IMR-90 (cell line): ENCODE data around the gene RASGRF2. TPM values are rescaled to one million over a fixed set of nuclear protein-coding genes. Genes with fewer than 3 reads are reported as not detected.
A peak's percentile ranks its signal among the peaks of the same experiment; 100 is the strongest.
"Not testable (repeated sequence)": the region's sequence is repeated elsewhere in the genome, so short reads cannot be mapped to it uniquely, and the experiment has no call there.

ENCODE experiments used
- ATAC-seq: fragments of 200-7000 bp; cut with Tn5 transposase; 2 replicates; pipeline ENCODE4 v1.9.1; 2020; ENCODE audit warnings: low read depth, mild to moderate bottlenecking, moderate library complexity
- BruUV-seq: library from RNA; stranded (reverse); fragments of 400-500 nt; replicated peaks from 2 replicates; lab custom pipeline; 2021; lab: Mats Ljungman, UMichigan
- CTCF ChIA-PET: fragments of 300-600 bp; formaldehyde crosslinking; extraction: SDS; loops from one replicate; lab custom pipeline; 2021; ENCODE audit warnings: antibody characterized with exemption; lab: Yijun Ruan, JAX
- POLR2A ChIA-PET: fragments of 300-600 bp; sonication (Branson Sonifier 250); formaldehyde crosslinking; loops from one replicate; lab custom pipeline; 2022; ENCODE audit warnings: antibody characterized with exemption; ENCODE audit not compliant: unreplicated experiment; lab: Charles Lee
- DNase-seq: peaks from one replicate; pipeline ENCODE4 v3.0.0; 2013
- H2AFZ ChIP-seq: replicated peaks from 2 replicates; pipeline ENCODE3; 2013; ENCODE audit warnings: low read length, mild to moderate bottlenecking; ENCODE audit not compliant: poor library complexity
- H2AK5ac ChIP-seq: 2 replicates; pipeline ENCODE4 v1.6.1; 2013; ENCODE audit warnings: low read depth, low read length, inconsistent platforms
- H2AK9ac ChIP-seq: replicated peaks from 2 replicates; pipeline ENCODE3; 2013; ENCODE audit warnings: mild to moderate bottlenecking, low read depth, low read length, moderate library complexity; ENCODE audit not compliant: poor library complexity
- H2BK120ac ChIP-seq: 2 replicates; pipeline ENCODE4 v1.6.1; 2013; ENCODE audit warnings: low read depth, low read length, inconsistent platforms
- H2BK15ac ChIP-seq: 3 replicates; pipeline ENCODE4 v1.6.1; 2013; ENCODE audit warnings: low read depth, low read length, inconsistent platforms
- H2BK20ac ChIP-seq: 2 replicates; pipeline ENCODE4 v1.6.1; 2013; ENCODE audit warnings: low read depth, mild to moderate bottlenecking, inconsistent platforms, low read length, moderate library complexity
- H2BK5ac ChIP-seq: 2 replicates; pipeline ENCODE4 v1.6.1; 2013; ENCODE audit warnings: mild to moderate bottlenecking, low read depth, low read length, inconsistent platforms; ENCODE audit not compliant: poor library complexity, severe bottlenecking
- H3K14ac ChIP-seq: replicated peaks from 2 replicates; pipeline ENCODE4 v1.6.1; 2013; ENCODE audit warnings: low read depth, low read length, inconsistent platforms
- H3K18ac ChIP-seq: 2 replicates; pipeline ENCODE4 v1.6.1; 2013; ENCODE audit warnings: low read depth, low read length, control low read depth
- H3K23ac ChIP-seq: 2 replicates; pipeline ENCODE4 v1.6.1; 2013; ENCODE audit warnings: low read depth, low read length, inconsistent platforms
- H3K27ac ChIP-seq: 2 replicates; pipeline ENCODE4 v1.5.1; 2013; ENCODE audit warnings: mild to moderate bottlenecking, control low read depth, low read length; ENCODE audit not compliant: insufficient read depth
- H3K27me3 ChIP-seq: 2 replicates; pipeline ENCODE4 v1.6.1; 2013; ENCODE audit warnings: low read length; ENCODE audit not compliant: control insufficient read depth, insufficient read depth
- H3K36me3 ChIP-seq: 2 replicates; pipeline ENCODE4 v1.6.1; 2013; ENCODE audit warnings: low read length, mixed read lengths; ENCODE audit not compliant: control insufficient read depth, insufficient read depth
- H3K4ac ChIP-seq: 2 replicates; pipeline ENCODE4 v1.6.1; 2013; ENCODE audit warnings: low read depth, low read length, inconsistent platforms
- H3K4me1 ChIP-seq: 2 replicates; pipeline ENCODE4 v1.6.1; 2013; ENCODE audit warnings: low read length, mixed read lengths; ENCODE audit not compliant: control insufficient read depth, insufficient read depth
- H3K4me2 ChIP-seq: 2 replicates; pipeline ENCODE4 v1.6.1; 2013; ENCODE audit warnings: low read depth, mild to moderate bottlenecking, control low read depth, low read length, moderate library complexity
- H3K4me3 ChIP-seq: 2 replicates; pipeline ENCODE4 v1.5.1; 2013; ENCODE audit warnings: low read depth, mild to moderate bottlenecking, control low read depth, low read length, moderate library complexity; ENCODE audit not compliant: insufficient read depth
- H3K56ac ChIP-seq: 2 replicates; pipeline ENCODE4 v1.6.1; 2013; ENCODE audit warnings: low read length, inconsistent platforms; ENCODE audit not compliant: insufficient read depth; ENCODE audit errors: extremely low read depth
- H3K79me1 ChIP-seq, 2 experiments: 2 replicates each; pipeline ENCODE4 v1.6.1; 2013; ENCODE audit warnings: low read length in 2 of 2, inconsistent platforms in 1 of 2, low read depth in 1 of 2
- H3K9ac ChIP-seq: 2 replicates; pipeline ENCODE4 v1.6.1; 2013; ENCODE audit warnings: low read depth, low read length, control low read depth
- H3K9me1 ChIP-seq: 2 replicates; pipeline ENCODE4 v1.6.1; 2013; ENCODE audit warnings: low read length, inconsistent platforms; ENCODE audit not compliant: insufficient read depth
- H3K9me3 ChIP-seq: 2 replicates; pipeline ENCODE4 v1.6.1; 2013; ENCODE audit warnings: low read length; ENCODE audit not compliant: control insufficient read depth, insufficient read depth
- H4K20me1 ChIP-seq: 2 replicates; pipeline ENCODE4 v1.6.1; 2013; ENCODE audit warnings: low read length, inconsistent platforms; ENCODE audit not compliant: insufficient read depth
- H4K5ac ChIP-seq: 2 replicates; pipeline ENCODE4 v1.6.1; 2013; ENCODE audit warnings: mild to moderate bottlenecking, low read depth, low read length, control low read depth
- H4K8ac ChIP-seq, 2 experiments: 2 replicates each; pipeline ENCODE4 v1.6.1; 2013; ENCODE audit warnings: low read depth in 2 of 2, low read length in 2 of 2, control low read depth in 1 of 2, inconsistent platforms in 1 of 2
- H4K91ac ChIP-seq: 2 replicates; pipeline ENCODE4 v1.6.1; 2013; ENCODE audit warnings: low read depth, low read length, inconsistent platforms; ENCODE audit not compliant: insufficient read depth
- CEBPB ChIP-seq: IDR thresholded peaks from 2 replicates; pipeline ENCODE4 v1.6.1; 2012; ENCODE audit warnings: low read depth, low read length, improper control_type of control experiment
- WGBS, 2 experiments: methylation state at CpG; one replicate each; pipeline versions ENCODE4 v1.1.5 to v1.1.7; 2013; ENCODE audit warnings: missing lambda C conversion rate in 2 of 2; ENCODE audit not compliant: insufficient read length in 1 of 2; ENCODE audit errors: extremely low coverage in 2 of 2; 5-methylcytosine and 5-hydroxymethylcytosine counted together
- dilution Hi-C: fragments of 300-500 bp; cut with HindIII; formaldehyde crosslinking; loops from one replicate; pipeline ENCODE4 v1.14.3; 2018; ENCODE audit warnings: low sequenced_read_pairs; ENCODE audit not compliant: unreplicated experiment
- in situ Hi-C: fragments of 300-500 bp; cut with MboI; formaldehyde crosslinking; loops from 3 replicates; pipeline ENCODE4 v1.14.3; 2019; ENCODE audit warnings: low sequenced_read_pairs, inconsistent platforms, mixed read lengths
- intact Hi-C: fragments of 100-400 bp; cut with micrococcal nuclease; formaldehyde crosslinking; loops from 2 replicates; pipeline ENCODE4 v1.10.0; 2022
- polyA plus RNA-seq, 3 experiments: library from polyadenylated mRNA; depleted of rRNA; stranded (reverse); fragments of >200 nt; gene quantifications; 2 replicates each; pipeline ENCODE4 v1.2.3, GENCODE V29; 2012; ENCODE audit warnings: low replicate concordance in 1 of 3
- total RNA-seq: library from RNA; depleted of rRNA; stranded (reverse); fragments of >200 nt; gene quantifications from 2 replicates; pipeline ENCODE4 v1.2.3, GENCODE V29; 2012

Gene RASGRF2
- total and polyA plus RNA-seq, 2 of the 4 experiments (the other 2 are of a cell fraction): 2.9 to 5.0 TPM

- H3K56ac ChIP-seq, H3K18ac ChIP-seq, H2AK9ac ChIP-seq, H3K9ac ChIP-seq, H2BK120ac ChIP-seq, H3K27ac ChIP-seq, H3K4me3 ChIP-seq, in situ Hi-C loops, H3K36me3 ChIP-seq, H3K27me3 ChIP-seq, H3K9me3 ChIP-seq, dilution Hi-C loops, H4K5ac ChIP-seq, intact Hi-C loops, H2AFZ ChIP-seq, BruUV-seq, ATAC-seq, H4K91ac ChIP-seq, H3K4me2 ChIP-seq, H3K14ac ChIP-seq, CTCF ChIA-PET, H4K8ac ChIP-seq, H2BK5ac ChIP-seq, H2AK5ac ChIP-seq: not testable (repeated sequence)
- Histone ChIP-seq H4K20me1 (peaks cover 16% of the 10 kb centered on the region; the same call in 1 of the 2 replicates), H3K4me1 (peaks cover 14% of the 10 kb centered on the region), H3K4ac (peak overlapping the region; percentile 57; the same call in 1 of the 2 replicates), H3K79me1 (peaks cover 17 to 75% of the 10 kb centered on the region in 2 experiments), H3K9me1 (peaks cover 31% of the 10 kb centered on the region), H2BK15ac (0 out of 3 replicates have a peak overlapping the region, but pooled peaks have one; percentile 10), H3K23ac (peak overlapping the region; percentile 38; the same call in 1 of the 2 replicates), H2BK20ac (peak overlapping the region; percentile 62; the same call in 1 of the 2 replicates)
- peak; percentile 39 for DNase-seq
- POLR2A ChIA-PET: interaction anchor here (0.6 to 0.7 kb wide), 2 partner anchors 10 to 55 kb away, joined by 3 read pairs; no protein-coding TSS in a partner anchor
- TF ChIP-seq CEBPB: peak; percentile 40; the same call in 1 of the 2 replicates
- WGBS, 2 experiments: 100% methylated on average over 1 of the region's 6 CpGs; no CpG with 5 or more reads in 1 of the 2 experiments
Measured at GRCh38 chr5:81018608-81019007, 58.4 kb downstream of the RASGRF2 start.
